ENCODE results near the gene HRAS. TPM values are rescaled to one million over a fixed set of nuclear protein-coding genes. Genes with fewer than 3 reads are reported as not detected.

Gene HRAS
- total and polyA plus RNA-seq, 2 of the 13 experiments (the other 11 are each of a cell fraction or from before 2014, with no cell fraction given) = 32.9 to 50.0 TPM

DNA sequence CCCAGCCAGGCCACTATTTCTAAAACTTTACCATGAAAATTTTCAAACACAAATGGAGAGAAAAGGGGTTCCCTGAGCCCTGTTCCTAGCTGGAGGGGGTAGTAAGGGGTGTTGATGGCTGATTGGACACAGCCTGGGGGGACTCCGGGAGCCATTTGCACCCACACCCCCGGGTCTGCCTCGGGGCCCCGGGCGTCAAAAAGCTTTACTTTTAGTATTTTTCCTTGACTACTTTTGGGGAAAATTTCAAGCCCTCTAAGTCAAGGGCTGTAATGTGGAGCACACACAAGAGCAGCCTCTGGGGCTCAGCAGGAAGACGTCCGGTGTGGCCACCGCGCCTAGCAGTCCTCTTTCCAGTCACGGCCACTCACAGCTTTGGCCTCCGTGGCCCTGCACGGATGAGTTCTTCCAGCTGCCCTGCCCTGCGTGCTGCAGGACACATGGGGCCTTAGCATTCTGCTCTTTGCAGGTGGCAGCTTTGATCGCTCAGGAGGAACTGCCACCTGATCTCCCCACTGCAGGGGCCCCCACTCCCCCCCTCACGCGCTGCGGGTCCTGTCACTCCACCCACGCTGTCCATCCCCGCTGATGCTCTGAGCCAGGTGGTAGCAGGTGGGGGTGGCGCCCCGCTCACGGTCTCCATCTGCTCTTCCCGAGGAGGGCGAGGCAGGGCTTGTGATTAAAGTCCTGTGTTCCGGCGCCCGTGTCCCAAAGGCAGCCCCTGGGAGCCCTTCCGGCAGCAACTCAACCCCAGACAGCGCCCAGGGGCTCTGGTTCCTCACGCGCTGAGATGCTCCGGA lies 42.7 kb downstream of the HRAS start (continued):
- TF ChIP-seq, protein P1, sequence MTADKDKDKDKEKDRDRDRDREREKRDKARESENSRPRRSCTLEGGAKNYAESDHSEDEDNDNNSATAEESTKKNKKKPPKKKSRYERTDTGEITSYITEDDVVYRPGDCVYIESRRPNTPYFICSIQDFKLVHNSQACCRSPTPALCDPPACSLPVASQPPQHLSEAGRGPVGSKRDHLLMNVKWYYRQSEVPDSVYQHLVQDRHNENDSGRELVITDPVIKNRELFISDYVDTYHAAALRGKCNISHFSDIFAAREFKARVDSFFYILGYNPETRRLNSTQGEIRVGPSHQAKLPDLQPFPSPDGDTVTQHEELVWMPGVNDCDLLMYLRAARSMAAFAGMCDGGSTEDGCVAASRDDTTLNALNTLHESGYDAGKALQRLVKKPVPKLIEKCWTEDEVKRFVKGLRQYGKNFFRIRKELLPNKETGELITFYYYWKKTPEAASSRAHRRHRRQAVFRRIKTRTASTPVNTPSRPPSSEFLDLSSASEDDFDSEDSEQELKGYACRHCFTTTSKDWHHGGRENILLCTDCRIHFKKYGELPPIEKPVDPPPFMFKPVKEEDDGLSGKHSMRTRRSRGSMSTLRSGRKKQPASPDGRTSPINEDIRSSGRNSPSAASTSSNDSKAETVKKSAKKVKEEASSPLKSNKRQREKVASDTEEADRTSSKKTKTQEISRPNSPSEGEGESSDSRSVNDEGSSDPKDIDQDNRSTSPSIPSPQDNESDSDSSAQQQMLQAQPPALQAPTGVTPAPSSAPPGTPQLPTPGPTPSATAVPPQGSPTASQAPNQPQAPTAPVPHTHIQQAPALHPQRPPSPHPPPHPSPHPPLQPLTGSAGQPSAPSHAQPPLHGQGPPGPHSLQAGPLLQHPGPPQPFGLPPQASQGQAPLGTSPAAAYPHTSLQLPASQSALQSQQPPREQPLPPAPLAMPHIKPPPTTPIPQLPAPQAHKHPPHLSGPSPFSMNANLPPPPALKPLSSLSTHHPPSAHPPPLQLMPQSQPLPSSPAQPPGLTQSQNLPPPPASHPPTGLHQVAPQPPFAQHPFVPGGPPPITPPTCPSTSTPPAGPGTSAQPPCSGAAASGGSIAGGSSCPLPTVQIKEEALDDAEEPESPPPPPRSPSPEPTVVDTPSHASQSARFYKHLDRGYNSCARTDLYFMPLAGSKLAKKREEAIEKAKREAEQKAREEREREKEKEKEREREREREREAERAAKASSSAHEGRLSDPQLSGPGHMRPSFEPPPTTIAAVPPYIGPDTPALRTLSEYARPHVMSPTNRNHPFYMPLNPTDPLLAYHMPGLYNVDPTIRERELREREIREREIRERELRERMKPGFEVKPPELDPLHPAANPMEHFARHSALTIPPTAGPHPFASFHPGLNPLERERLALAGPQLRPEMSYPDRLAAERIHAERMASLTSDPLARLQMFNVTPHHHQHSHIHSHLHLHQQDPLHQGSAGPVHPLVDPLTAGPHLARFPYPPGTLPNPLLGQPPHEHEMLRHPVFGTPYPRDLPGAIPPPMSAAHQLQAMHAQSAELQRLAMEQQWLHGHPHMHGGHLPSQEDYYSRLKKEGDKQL (CRISPR knock-in tag; IDR thresholded peaks at IDR 0.05; ENCODE audit: low read depth) = no peak
- TF ChIP-seq, protein P2, sequence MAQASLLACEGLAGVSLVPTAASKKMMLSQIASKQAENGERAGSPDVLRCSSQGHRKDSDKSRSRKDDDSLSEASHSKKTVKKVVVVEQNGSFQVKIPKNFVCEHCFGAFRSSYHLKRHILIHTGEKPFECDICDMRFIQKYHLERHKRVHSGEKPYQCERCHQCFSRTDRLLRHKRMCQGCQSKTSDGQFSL (CRISPR knock-in tag; IDR thresholded peaks at IDR 0.05) = no peak

DNA sequence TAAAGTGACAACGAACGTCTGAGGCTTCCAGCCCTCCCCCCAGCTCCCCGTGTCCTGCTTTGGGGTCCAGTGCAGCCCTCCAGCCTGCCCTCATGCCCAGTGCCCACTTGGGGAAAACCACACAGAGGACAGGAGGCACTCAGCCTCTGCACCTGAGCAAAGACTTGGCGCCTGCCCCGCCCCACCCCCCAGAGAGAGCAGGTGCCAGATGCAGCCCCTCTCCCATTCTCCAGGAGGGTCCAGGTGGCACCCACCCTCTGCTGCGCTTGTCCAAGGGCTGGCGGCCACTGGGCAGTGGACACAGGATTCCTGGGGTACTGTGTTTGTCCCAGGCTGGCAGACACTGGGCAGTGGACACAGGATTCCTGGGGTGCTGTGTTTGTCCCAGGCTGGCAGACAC lies 44.0 kb downstream of the HRAS start:
- Histone ChIP-seq H2AFZ (ENCODE audit: low read length) (no peak overlapping the region), H3K9me3 (ENCODE audit: low read length) (no peaks in the 10 kb centered on the region), H3K36me3 (replicated peaks in 1 of 2; ENCODE audit: control insufficient read depth in 1 of 2, insufficient read depth in 2 of 2, low read length in 2 of 2) (peaks cover 10 to 18% of the 10 kb centered on the region in 2 experiments; a peak in 3 of 5 replicates), H3K79me2 (ENCODE audit: insufficient read depth, low read length) (no peaks in the 10 kb centered on the region), H3K9ac (ENCODE audit: insufficient read depth, low read depth, low read length) (no peak overlapping the region), H4K20me1 (ENCODE audit: insufficient read depth, low read length) (no peaks in the 10 kb centered on the region), H3K4me2 (ENCODE audit: low read depth, low read length) (no peak overlapping the region), H3K27ac (ENCODE audit: extremely low read length, insufficient read depth, low read length) (no peak overlapping the region), H3K4me3 (replicated peaks in 1 of 3; ENCODE audit: insufficient read depth in 1 of 3, low read depth in 2 of 3, low read length in 3 of 3) (no peak overlapping the region), H3K4me1 (ENCODE audit: insufficient read depth, low read length) (no peaks in the 10 kb centered on the region), H3K27me3 (ENCODE audit: control insufficient read depth in 1 of 2, insufficient read depth in 2 of 2, low read length in 2 of 2) (no peaks in the 10 kb centered on the region)
- in situ Hi-C loops (cut with HindIII; ENCODE audit: extremely low pct_ligation_motif_present, low pct_unique_long_range_greater_than_20kb) = no loop called here
- CTCF ChIA-PET (ENCODE audit: low intra/inter-chr PET ratio, low total read pairs) = no interaction called here
- ATAC-seq (no peak), DNase-seq (ENCODE audit: low spot score) (no peak), FAIRE-seq (no peak)
- TF ChIP-seq FIP1L1 (IDR thresholded peaks at IDR 0.05; ENCODE audit: borderline replicate concordance, insufficient read depth, low read depth, low read length) (no peak), AGO1 (IDR thresholded peaks at IDR 0.05; ENCODE audit: low read depth, low read length, poor library complexity, severe bottlenecking) (no peak), CBX2 (IDR thresholded peaks at IDR 0.05; ENCODE audit: low read depth, low read length) (no peak), CBX2 (CRISPR knock-in tag; IDR thresholded peaks at IDR 0.05; ENCODE audit: low read depth) (no peak), KLF16 (CRISPR knock-in tag; IDR thresholded peaks at IDR 0.05) (no peak)
- 80% methylated on average over 1 of the region's 7 CpGs for WGBS (ENCODE audit: low lambda C conversion rate)
- POLR2A ChIA-PET = no interaction called here
- intact Hi-C loops (cut with micrococcal nuclease; ENCODE audit: unreplicated experiment) = no loop called here
- no TSS peak for BruUV-seq (replicated peaks)
